ENCODE measurements around the gene KDSR. TPM values are rescaled to one million over a fixed set of nuclear protein-coding genes. Genes with fewer than 3 reads are reported as not detected.

Gene KDSR
- total RNA-seq, 6 experiments from 2014 or later, result 46.7 to 69.4 (median 57.1) TPM

GRCh38 chr18:63283305-63284094 is 83.5 kb downstream of the KDSR start:
- no peaks in the 10 kb centered on the region for H3K4me1 Mint-ChIP-seq (ENCODE audit: low read depth)
- peaks cover 40% of the 10 kb centered on the region; the same call in 1 of the 2 replicates for H3K27me3 Mint-ChIP-seq (ENCODE audit: insufficient read depth)
- H3K9me3 Mint-ChIP-seq, result no peaks in the 10 kb centered on the region
- no peak overlapping the region for H3K4me3 Mint-ChIP-seq
- H3K27ac Mint-ChIP-seq, result no peak overlapping the region
- no peak for TF ChIP-seq CTCF (IDR thresholded peaks at IDR 0.05)
- H3K36me3 Mint-ChIP-seq (ENCODE audit: low read depth), result no peaks in the 10 kb centered on the region
- DNase-seq, result no peak

- H3K36me3 Mint-ChIP-seq (ENCODE audit: low read depth), result no peaks in the 10 kb centered on the region
- no peak overlapping the region for H3K27ac Mint-ChIP-seq
- peaks cover 43% of the 10 kb centered on the region; the same call in 1 of the 2 replicates for H3K27me3 Mint-ChIP-seq (ENCODE audit: insufficient read depth)
- H3K9me3 Mint-ChIP-seq, result no peaks in the 10 kb centered on the region
- H3K4me3 Mint-ChIP-seq, result no peak overlapping the region
- no peaks in the 10 kb centered on the region for H3K4me1 Mint-ChIP-seq (ENCODE audit: low read depth)
- DNase-seq, result no peak
- TF ChIP-seq CTCF (IDR thresholded peaks at IDR 0.05), result no peak
These were observed 84.2 kb downstream of the KDSR start for GRCh38 chr18:63282793-63283192.

Other genes with a start within 250 kb of the KDSR start
- gene BCL2, start 47.4 kb downstream of the KDSR start, total RNA-seq (2021; fragmentation: NEBNext Ultra II Directional; extraction: Animal tissue kit (Norgen Biotek cat#: 25700)), result 1 to 10 TPM in 2 of 6 experiments, under 1 TPM in 4; 0.17 to 1.1 (median 0.95) TPM
- gene VPS4B, start 55.3 kb upstream of the KDSR start, total RNA-seq (2021; fragmentation: NEBNext Ultra II Directional; extraction: Animal tissue kit (Norgen Biotek cat#: 25700)), result 10 to 100 TPM; 55.5 to 69.3 (median 60.1) TPM
- not detected for gene SERPINB5, start 109.8 kb upstream of the KDSR start, total RNA-seq (2021; fragmentation: NEBNext Ultra II Directional; extraction: Animal tissue kit (Norgen Biotek cat#: 25700))
- gene SERPINB12, start 175.2 kb upstream of the KDSR start, total RNA-seq (2021; fragmentation: NEBNext Ultra II Directional; extraction: Animal tissue kit (Norgen Biotek cat#: 25700)), result not detected
- gene SERPINB13, start 220.1 kb upstream of the KDSR start, total RNA-seq (2021; fragmentation: NEBNext Ultra II Directional; extraction: Animal tissue kit (Norgen Biotek cat#: 25700)), result not detected

Measured in HFFc6 (cell line).